ENCODE data around the gene CNTNAP5. TPM values are rescaled to one million over a fixed set of nuclear protein-coding genes. Genes with fewer than 3 reads are reported as not detected.

CNTNAP5 gene
- total RNA-seq, 1 experiment from 2014 or later: not detected

DNA sequence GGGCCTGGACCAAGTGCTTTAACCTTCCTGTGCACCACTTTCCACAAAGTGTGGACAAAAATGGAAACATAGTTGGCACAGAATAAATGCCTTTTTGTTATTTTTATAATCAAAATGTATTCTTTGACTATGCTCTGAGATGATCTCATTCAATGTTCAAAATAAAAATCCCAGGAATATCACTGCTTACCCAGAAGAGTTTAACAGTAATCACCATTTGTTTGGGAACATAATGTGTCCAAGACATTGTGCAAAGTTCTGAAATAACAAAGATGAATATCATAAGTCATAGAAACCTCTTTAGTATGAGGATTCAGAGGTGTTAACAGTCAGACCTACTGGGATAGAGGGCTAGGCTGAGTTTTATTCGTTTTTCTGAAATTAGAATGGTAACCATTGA lies 668.1 kb downstream of the CNTNAP5 start:
- CTCF ChIA-PET: interaction anchor here (0.7 kb wide), 1 partner anchor 24 kb away, joined by 5 read pairs; no protein-coding TSS in a partner anchor
- H3K9me3 Mint-ChIP-seq (ENCODE audit: low read depth, unreplicated experiment): peaks cover 12% of the 10 kb centered on the region
- DNase-seq: no peak
- no peaks in the 10 kb centered on the region for H3K27me3 Mint-ChIP-seq (ENCODE audit: unreplicated experiment)
- TF ChIP-seq, protein P1, sequence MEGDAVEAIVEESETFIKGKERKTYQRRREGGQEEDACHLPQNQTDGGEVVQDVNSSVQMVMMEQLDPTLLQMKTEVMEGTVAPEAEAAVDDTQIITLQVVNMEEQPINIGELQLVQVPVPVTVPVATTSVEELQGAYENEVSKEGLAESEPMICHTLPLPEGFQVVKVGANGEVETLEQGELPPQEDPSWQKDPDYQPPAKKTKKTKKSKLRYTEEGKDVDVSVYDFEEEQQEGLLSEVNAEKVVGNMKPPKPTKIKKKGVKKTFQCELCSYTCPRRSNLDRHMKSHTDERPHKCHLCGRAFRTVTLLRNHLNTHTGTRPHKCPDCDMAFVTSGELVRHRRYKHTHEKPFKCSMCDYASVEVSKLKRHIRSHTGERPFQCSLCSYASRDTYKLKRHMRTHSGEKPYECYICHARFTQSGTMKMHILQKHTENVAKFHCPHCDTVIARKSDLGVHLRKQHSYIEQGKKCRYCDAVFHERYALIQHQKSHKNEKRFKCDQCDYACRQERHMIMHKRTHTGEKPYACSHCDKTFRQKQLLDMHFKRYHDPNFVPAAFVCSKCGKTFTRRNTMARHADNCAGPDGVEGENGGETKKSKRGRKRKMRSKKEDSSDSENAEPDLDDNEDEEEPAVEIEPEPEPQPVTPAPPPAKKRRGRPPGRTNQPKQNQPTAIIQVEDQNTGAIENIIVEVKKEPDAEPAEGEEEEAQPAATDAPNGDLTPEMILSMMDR (IDR thresholded peaks at IDR 0.05; ENCODE audit: unreplicated experiment): no peak
- no peak overlapping the region for H3K4me3 Mint-ChIP-seq (ENCODE audit: low read depth, unreplicated experiment)
- H3K36me3 Mint-ChIP-seq (ENCODE audit: insufficient read depth, unreplicated experiment): no peaks in the 10 kb centered on the region
- no TSS peak for BruUV-seq (replicated peaks)
- no peak overlapping the region for H3K27ac Mint-ChIP-seq (ENCODE audit: unreplicated experiment)
- intact Hi-C loops (cut with micrococcal nuclease; ENCODE audit: unreplicated experiment): no loop called here
- H3K4me1 Mint-ChIP-seq (ENCODE audit: low read depth, unreplicated experiment): no peaks in the 10 kb centered on the region

- Mint-ChIP-seq H3K27me3 (ENCODE audit: unreplicated experiment) (no peaks in the 10 kb centered on the region), H3K4me1 (ENCODE audit: low read depth, unreplicated experiment) (no peaks in the 10 kb centered on the region), H3K9me3 (ENCODE audit: low read depth, unreplicated experiment) (peaks cover 10% of the 10 kb centered on the region), H3K36me3 (ENCODE audit: insufficient read depth, unreplicated experiment) (no peaks in the 10 kb centered on the region), H3K27ac (ENCODE audit: unreplicated experiment) (no peak overlapping the region), H3K4me3 (ENCODE audit: low read depth, unreplicated experiment) (no peak overlapping the region)
- intact Hi-C loops (cut with micrococcal nuclease; ENCODE audit: unreplicated experiment): no loop called here
- TF ChIP-seq, protein P1 (IDR thresholded peaks at IDR 0.05; ENCODE audit: unreplicated experiment): no peak
- CTCF ChIA-PET: no interaction called here
- no peak for DNase-seq
- BruUV-seq (replicated peaks): no TSS peak
These were observed 674.0 kb downstream of the CNTNAP5 start for GRCh38 chr2:124698979-124699565.

DNA sequence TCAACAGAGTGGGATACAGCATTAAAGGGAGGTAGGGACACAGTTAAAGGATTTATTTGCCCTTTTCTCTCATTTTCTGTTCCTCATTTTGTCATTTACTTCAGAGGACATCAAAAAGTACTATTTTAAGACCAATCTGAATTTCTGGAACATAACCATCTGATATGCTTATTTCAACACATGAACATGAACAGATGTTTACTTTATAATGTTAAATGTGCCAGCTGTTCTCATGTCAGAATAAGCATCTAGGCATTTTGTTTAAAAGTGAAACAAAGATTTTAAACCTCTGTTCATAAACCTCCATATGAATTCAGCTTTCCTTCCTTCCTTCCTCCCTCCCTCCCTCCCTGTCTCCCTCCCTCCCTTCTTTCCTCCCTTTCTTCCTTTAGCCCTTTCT lies 677.7 kb downstream of the CNTNAP5 start:
- Mint-ChIP-seq H3K27me3 (ENCODE audit: unreplicated experiment) (no peaks in the 10 kb centered on the region), H3K36me3 (ENCODE audit: insufficient read depth, unreplicated experiment) (no peaks in the 10 kb centered on the region), H3K4me1 (ENCODE audit: low read depth, unreplicated experiment) (no peaks in the 10 kb centered on the region), H3K27ac (ENCODE audit: unreplicated experiment) (no peak overlapping the region), H3K4me3 (ENCODE audit: low read depth, unreplicated experiment) (no peak overlapping the region), H3K9me3 (ENCODE audit: low read depth, unreplicated experiment) (peaks cover 18% of the 10 kb centered on the region)
- intact Hi-C loops (cut with micrococcal nuclease; ENCODE audit: unreplicated experiment): no loop called here
- CTCF ChIA-PET: interaction anchor here (0.6 kb wide), 1 partner anchor 252 kb away, joined by 3 read pairs; no protein-coding TSS in a partner anchor
- no TSS peak for BruUV-seq (replicated peaks)
- DNase-seq: no peak
- TF ChIP-seq, protein P1 (IDR thresholded peaks at IDR 0.05; ENCODE audit: unreplicated experiment): no peak

DNA sequence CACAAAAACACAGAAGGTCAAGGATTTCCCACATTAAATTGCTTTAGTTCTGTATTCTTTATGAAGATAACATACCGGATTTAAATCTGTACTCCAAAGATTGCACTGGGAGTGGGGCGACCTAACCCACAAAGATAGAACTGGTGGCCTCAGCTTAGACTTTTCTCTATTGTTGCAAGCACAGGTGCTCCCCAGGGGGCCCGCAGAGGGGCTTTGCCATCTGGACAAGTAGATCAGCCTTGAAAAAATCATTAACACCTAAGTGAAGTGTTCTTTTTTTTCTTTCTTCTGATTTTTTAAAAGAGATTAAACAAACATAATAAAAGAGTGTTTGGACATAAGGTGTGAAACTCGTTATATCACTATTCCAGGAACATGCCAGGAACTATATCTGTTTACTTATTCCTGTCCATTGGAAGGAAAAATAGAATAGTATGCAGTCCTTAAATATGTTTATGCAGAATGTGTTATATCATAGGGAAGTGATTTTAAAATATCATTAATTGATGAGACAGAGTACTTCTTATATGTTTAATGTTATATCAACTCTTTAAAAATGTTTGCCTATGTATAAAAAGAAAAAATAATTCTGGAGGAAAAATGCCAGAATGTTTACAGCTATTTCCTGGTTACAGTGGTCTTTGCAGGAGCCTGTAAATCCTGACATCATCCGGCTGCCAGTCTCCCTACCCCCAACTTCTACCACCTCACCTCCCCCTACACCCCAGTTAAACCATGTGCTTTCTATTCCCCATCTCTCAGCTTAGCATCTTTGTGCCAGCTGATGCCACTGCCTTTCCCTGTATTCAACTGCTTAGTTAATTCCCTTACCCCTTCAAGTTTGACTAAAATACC lies 679.2 kb downstream of the CNTNAP5 start:
- CTCF ChIA-PET: no interaction called here
- H3K36me3 Mint-ChIP-seq (ENCODE audit: insufficient read depth, unreplicated experiment): no peaks in the 10 kb centered on the region
- TF ChIP-seq, protein P1 (IDR thresholded peaks at IDR 0.05; ENCODE audit: unreplicated experiment): no peak
- no peak overlapping the region for H3K4me3 Mint-ChIP-seq (ENCODE audit: low read depth, unreplicated experiment)
- no TSS peak for BruUV-seq (replicated peaks)
- no peaks in the 10 kb centered on the region for H3K4me1 Mint-ChIP-seq (ENCODE audit: low read depth, unreplicated experiment)
- DNase-seq: no peak
- intact Hi-C loops (cut with micrococcal nuclease; ENCODE audit: unreplicated experiment): no loop called here
- H3K9me3 Mint-ChIP-seq (ENCODE audit: low read depth, unreplicated experiment): peaks cover 20% of the 10 kb centered on the region
- H3K27me3 Mint-ChIP-seq (ENCODE audit: unreplicated experiment): no peaks in the 10 kb centered on the region
- no peak overlapping the region for H3K27ac Mint-ChIP-seq (ENCODE audit: unreplicated experiment)
